ENCODE measurements around the gene GGCT. TPM values are rescaled to one million over a fixed set of nuclear protein-coding genes. Genes with fewer than 3 reads are reported as not detected.
"Not testable (repeated sequence)": the region's sequence is repeated elsewhere in the genome, so short reads cannot be mapped to it uniquely, and the experiment has no call there.

GGCT gene
- total and polyA plus RNA-seq, 8 donors, result 2.9 to 56.5 (median 25.7) TPM; not detected in 1

- DNase-seq, result no peak
- intact Hi-C loops (cut with DNase I; ENCODE audit: low total_unique reads), result no loop called here
Observed at GRCh38 chr7:30493228-30493627, 11.4 kb downstream of the GGCT start.

GRCh38 chr7:30491417-30491816, 13.2 kb downstream of the GGCT start:
- Histone ChIP-seq H3K27ac (no peak overlapping the region), H3K4me3 (no peak overlapping the region), H3K4me1 (no peaks in the 10 kb centered on the region), H3K27me3 (no peaks in the 10 kb centered on the region), H3K36me3 (peaks cover 0 to 6% (median 2%) of the 10 kb centered on the region in 4 donors), H3K9me3 (peaks cover 0 to 6% (median 3%) of the 10 kb centered on the region in 4 donors)
- intact Hi-C loops (cut with DNase I; ENCODE audit: low total_unique reads), result no loop called here
- no peak for TF ChIP-seq POLR2AphosphoS5 (IDR thresholded peaks at IDR 0.05)
- TF ChIP-seq CTCF (IDR thresholded peaks at IDR 0.05), result no peak
- TF ChIP-seq POLR2A (IDR thresholded peaks at IDR 0.05), result no peak
- no peak for TF ChIP-seq EP300 (IDR thresholded peaks at IDR 0.05)
- no peak for DNase-seq

More at GRCh38 chr7:30493228-30493627, 11.4 kb downstream of the GGCT start:
- H3K27ac ChIP-seq, result no peak overlapping the region
- H3K4me3 ChIP-seq, result no peak overlapping the region
- peaks cover 0 to 19% (median 12%) of the 10 kb centered on the region in 4 donors for H3K36me3 ChIP-seq
- H3K9me3 ChIP-seq, result peaks cover 0 to 6% (median 3%) of the 10 kb centered on the region in 4 donors
- H3K4me1 ChIP-seq, result no peaks in the 10 kb centered on the region
- TF ChIP-seq POLR2AphosphoS5 (IDR thresholded peaks at IDR 0.05) (no peak), CTCF (IDR thresholded peaks at IDR 0.05) (no peak), EP300 (IDR thresholded peaks at IDR 0.05) (no peak), POLR2A (IDR thresholded peaks at IDR 0.05) (no peak)
- no peaks in the 10 kb centered on the region for H3K27me3 ChIP-seq

- H3K4me3 ChIP-seq, result no peak overlapping the region
- no peak for DNase-seq
- no peak for TF ChIP-seq EP300 (IDR thresholded peaks at IDR 0.05)
- TF ChIP-seq CTCF (IDR thresholded peaks at IDR 0.05), result no peak
- 87 to 100% (median 91%) methylated on average over 1 of the region's 1 CpG for WGBS, 5 donors
- intact Hi-C loops (cut with DNase I; ENCODE audit: low total_unique reads), result no loop called here
- peaks cover 0 to 6% (median 2%) of the 10 kb centered on the region in 4 donors for H3K9me3 ChIP-seq
- no peak overlapping the region for H3K27ac ChIP-seq
- no peaks in the 10 kb centered on the region for H3K36me3 ChIP-seq
- no peaks in the 10 kb centered on the region for H3K4me1 ChIP-seq
- H3K27me3 ChIP-seq, result no peaks in the 10 kb centered on the region
Observed at GRCh38 chr7:30487371-30487770, 17.3 kb downstream of the GGCT start.

- WGBS, 5 donors, result 91 to 100% (median 94%) methylated on average over 1 of the region's 1 CpG
- intact Hi-C loops (cut with DNase I; ENCODE audit: low total_unique reads), result no loop called here
- TF ChIP-seq CTCF (IDR thresholded peaks at IDR 0.05) (no peak), POLR2A (IDR thresholded peaks at IDR 0.05) (no peak), POLR2AphosphoS5 (IDR thresholded peaks at IDR 0.05) (no peak), EP300 (IDR thresholded peaks at IDR 0.05) (no peak)
Observed at GRCh38 chr7:30485667-30486066, 19.0 kb downstream of the GGCT start.

GRCh38 chr7:30481416-30481815, 23.2 kb downstream of the GGCT start:
- DNase-seq; H3K4me3 ChIP-seq; H3K27ac ChIP-seq; H3K36me3 ChIP-seq; H3K9me3 ChIP-seq; intact Hi-C loops (cut with DNase I; ENCODE audit: low total_unique reads); H3K27me3 ChIP-seq: not testable (repeated sequence)
- peaks cover 14 to 30% (median 27%) of the 10 kb centered on the region in 4 donors for H3K4me1 ChIP-seq
- WGBS, 5 donors, result 94 to 96% (median 95%) methylated on average over 9 of the region's 9 CpGs

More at GRCh38 chr7:30485667-30486066, 19.0 kb downstream of the GGCT start:
- no peaks in the 10 kb centered on the region for H3K27me3 ChIP-seq
- H3K4me3 ChIP-seq, result no peak overlapping the region
- H3K36me3 ChIP-seq, result no peaks in the 10 kb centered on the region
- no peaks in the 10 kb centered on the region for H3K4me1 ChIP-seq
- H3K9me3 ChIP-seq, result no peaks in the 10 kb centered on the region
- DNase-seq, result no peak
- H3K27ac ChIP-seq, result no peak overlapping the region

Measured in stomach (tissue), 9 donors.